Activated B cell treated with CpG ODN at 0.5 μM for 24 hours (primary cell): ENCODE measurements around the gene NAPG. TPM values are rescaled to one million over a fixed set of nuclear protein-coding genes. Genes with fewer than 3 reads are reported as not detected.

ENCODE experiments used
- ATAC-seq: fragments of 200-7000 bp; cut with Tn5 transposase; one replicate; pipeline ENCODE4 v1.10.0; 2021; ENCODE audit warnings: low read depth, mild to moderate bottlenecking, moderate library complexity
- CTCF ChIA-PET: fragments of 350-600 bp; sonication (Branson Sonifier 250); formaldehyde crosslinking; loops from one replicate; lab custom pipeline; 2021; ENCODE audit warnings: antibody characterized with exemption; lab: Charles Lee
- POLR2A ChIA-PET: fragments of 350-600 bp; sonication (Branson Sonifier 250); formaldehyde crosslinking; loops from one replicate; lab custom pipeline; 2021; ENCODE audit warnings: antibody characterized with exemption; lab: Charles Lee
- DNase-seq: peaks from one replicate; pipeline ENCODE4 v3.0.0; 2022
- H3K27ac Mint-ChIP-seq: one replicate; pipeline ENCODE4 v1.8.0; 2020; ENCODE audit warnings: mixed read lengths
- H3K27me3 Mint-ChIP-seq: one replicate; pipeline ENCODE4 v1.8.0; 2021; ENCODE audit warnings: mixed read lengths
- H3K36me3 Mint-ChIP-seq: one replicate; pipeline ENCODE4 v1.8.0; 2021; ENCODE audit warnings: low read depth, mixed read lengths
- H3K4me1 Mint-ChIP-seq: one replicate; pipeline ENCODE4 v1.8.0; 2021; ENCODE audit warnings: mixed read lengths
- H3K4me3 Mint-ChIP-seq: one replicate; pipeline ENCODE4 v1.8.0; 2020; ENCODE audit warnings: mild to moderate bottlenecking, mixed read lengths
- H3K9me3 Mint-ChIP-seq: one replicate; pipeline ENCODE4 v1.8.0; 2020; ENCODE audit warnings: mixed read lengths
- CTCF ChIP-seq: fragments of 200-600 bp; IDR thresholded peaks from one replicate; pipeline ENCODE4 v1.8.0; 2022; ENCODE audit warnings: antibody characterized with exemption, mild to moderate bottlenecking
- intact Hi-C: fragments of 100-400 bp; cut with micrococcal nuclease; formaldehyde crosslinking; loops from one replicate; pipeline ENCODE4 v1.15.1; 2024
- total RNA-seq: library from RNA; stranded (reverse); gene quantifications from 2 replicates; pipeline ENCODE4 v1.2.3, GENCODE V29; 2022

Gene NAPG
- total RNA-seq, 1 donor from 2014 or later, result 33.3 TPM

DNA sequence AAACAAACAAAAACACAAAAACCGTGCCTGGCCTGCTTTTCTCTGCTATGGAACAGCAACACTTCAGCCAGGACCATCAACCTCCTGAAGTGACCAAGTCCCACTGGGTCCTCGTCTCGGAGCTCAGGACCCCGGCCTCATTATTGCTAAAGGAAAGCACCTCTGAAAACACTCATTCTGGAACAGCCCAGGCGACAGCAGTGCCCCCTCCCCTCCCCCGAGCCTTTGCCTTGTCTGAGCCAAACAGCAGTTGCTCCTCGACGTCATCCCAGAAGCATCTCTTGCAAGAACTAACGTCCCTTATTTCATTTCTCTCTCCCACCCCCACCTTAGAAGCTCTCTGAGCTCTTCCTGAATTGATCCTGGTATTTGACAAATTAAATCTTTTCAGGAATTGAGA, 44.0 kb upstream of the NAPG start:
- ChIA-PET POLR2A (no interaction called here), CTCF (no interaction called here)
- ATAC-seq (no peak), DNase-seq (no peak)
- Mint-ChIP-seq H3K36me3 (no peaks in the 10 kb centered on the region), H3K4me1 (peaks cover 68% of the 10 kb centered on the region), H3K9me3 (no peaks in the 10 kb centered on the region), H3K4me3 (no peak overlapping the region), H3K27ac (peak overlapping the region; percentile 82), H3K27me3 (peaks cover 2% of the 10 kb centered on the region)
- no peak for TF ChIP-seq CTCF
- intact Hi-C loops, result loop anchor here (2.0 to 10.0 kb wide), 2 partner anchors 27 to 77 kb away; partner anchors contain the start of gene APCDD1

DNA sequence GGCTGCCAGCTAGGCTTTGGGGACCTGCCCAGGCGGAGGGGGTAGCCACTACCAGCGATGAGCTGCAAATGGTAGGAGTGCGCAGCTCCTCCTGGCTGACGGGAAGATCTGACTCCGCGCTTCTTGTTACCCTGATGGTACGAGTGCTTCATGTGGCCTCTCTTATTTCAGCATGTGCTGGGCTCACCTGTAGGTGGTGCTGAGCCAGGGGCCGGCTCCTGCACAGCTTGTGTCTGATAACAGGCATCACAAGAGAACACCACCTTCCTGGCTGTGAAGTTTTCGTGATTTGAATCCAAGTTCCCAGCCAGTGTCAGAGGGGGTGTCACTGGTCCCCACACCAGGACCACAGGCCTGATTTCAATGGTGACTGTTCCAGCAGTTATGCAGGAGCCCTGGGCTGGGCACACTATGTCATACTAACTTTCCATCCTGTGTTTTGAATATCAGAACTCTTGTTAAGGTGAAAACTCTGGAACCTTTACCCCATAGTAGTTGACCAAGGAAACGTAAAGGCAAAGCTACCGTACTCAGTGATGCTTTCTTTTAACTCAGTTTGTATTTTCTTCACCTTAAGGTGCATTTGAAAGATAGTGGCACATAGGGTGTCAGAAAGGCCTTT, 43.4 kb upstream of the NAPG start:
- peak overlapping the region; percentile 62 for H3K4me3 Mint-ChIP-seq
- intact Hi-C loops, result loop anchor here (2.0 to 10.0 kb wide), 2 partner anchors 28 to 78 kb away; partner anchors contain the start of gene APCDD1
- H3K27ac Mint-ChIP-seq, result peak overlapping the region; percentile 82
- no peak for TF ChIP-seq CTCF
- CTCF ChIA-PET, result interaction anchor here (1.0 to 1.6 kb wide), 3 partner anchors 10 to 450 kb away, joined by 5 to 8 read pairs (median 6); no protein-coding TSS in a partner anchor
- peak; percentile 23 for ATAC-seq
- H3K36me3 Mint-ChIP-seq, result no peaks in the 10 kb centered on the region
- POLR2A ChIA-PET, result interaction anchor here (0.9 to 1.2 kb wide), 3 partner anchors 43 to 569 kb away, joined by 3 to 4 read pairs (median 4); partner anchors contain the start of genes NAPG and VAPA
- peaks cover 68% of the 10 kb centered on the region for H3K4me1 Mint-ChIP-seq
- no peaks in the 10 kb centered on the region for H3K9me3 Mint-ChIP-seq
- no peak for DNase-seq
- H3K27me3 Mint-ChIP-seq, result no peaks in the 10 kb centered on the region

DNA sequence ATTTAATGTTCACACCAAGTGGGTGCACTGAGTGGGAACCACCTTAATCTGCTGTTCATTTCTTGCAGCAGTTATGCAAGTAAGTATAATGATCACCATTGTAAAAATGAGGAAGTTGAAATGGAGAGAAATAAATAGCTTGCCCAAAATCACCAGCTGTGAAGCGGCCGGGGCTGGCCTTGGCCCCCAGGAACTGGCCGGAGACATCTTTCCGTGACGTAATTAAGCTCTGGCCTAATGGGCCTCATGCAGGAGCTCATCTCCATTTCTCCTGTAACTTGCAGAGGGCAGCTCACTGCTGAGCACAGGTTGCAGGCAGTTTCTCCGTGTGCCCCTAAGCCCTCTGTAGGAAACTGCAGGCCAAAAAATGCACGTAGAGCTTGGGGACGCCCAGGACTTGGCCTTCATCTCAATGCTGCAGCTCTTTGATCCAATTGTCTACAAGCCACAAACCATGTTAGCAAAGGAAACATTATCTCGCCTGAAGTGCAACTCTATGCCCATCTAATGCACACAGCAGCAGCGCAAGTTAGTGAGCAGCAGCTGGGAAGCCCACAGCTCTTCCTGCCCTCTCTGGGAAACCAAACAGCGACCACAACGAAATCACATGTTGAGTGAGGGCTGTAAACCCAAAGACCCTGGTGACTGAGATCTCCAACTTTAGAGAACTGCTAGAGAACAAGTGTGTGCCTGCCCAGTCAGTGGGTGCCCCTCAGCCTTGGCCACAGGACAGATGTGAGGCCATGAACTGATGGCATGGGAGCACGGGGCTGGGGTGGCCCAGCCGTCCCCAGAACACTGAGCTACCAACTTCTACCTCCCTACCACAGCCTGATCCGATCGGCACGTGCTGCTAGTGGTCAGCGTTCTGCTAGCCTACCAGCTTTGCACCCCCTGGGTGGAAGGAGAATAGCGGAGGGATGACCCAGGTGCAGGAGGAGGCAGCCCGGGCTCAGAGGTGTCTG, 42.6 kb upstream of the NAPG start:
- CTCF ChIA-PET, result interaction anchor here (1.0 to 1.6 kb wide), 3 partner anchors 9 to 451 kb away, joined by 5 to 8 read pairs (median 6); no protein-coding TSS in a partner anchor
- DNase-seq (peak; percentile 37), ATAC-seq (peak; percentile 79)
- POLR2A ChIA-PET, result interaction anchor here (0.9 to 1.2 kb wide), 3 partner anchors 43 to 570 kb away, joined by 3 to 4 read pairs (median 4); partner anchors contain the start of genes NAPG and VAPA
- intact Hi-C loops, result loop anchor here (2.0 to 10.0 kb wide), 2 partner anchors 28 to 78 kb away; partner anchors contain the start of gene APCDD1
- no peaks in the 10 kb centered on the region for H3K9me3 Mint-ChIP-seq
- H3K4me3 Mint-ChIP-seq, result peak overlapping the region; percentile 62
- H3K36me3 Mint-ChIP-seq, result no peaks in the 10 kb centered on the region
- H3K27ac Mint-ChIP-seq, result peak overlapping the region; percentile 82
- no peaks in the 10 kb centered on the region for H3K27me3 Mint-ChIP-seq
- peaks cover 68% of the 10 kb centered on the region for H3K4me1 Mint-ChIP-seq
- TF ChIP-seq CTCF, result no peak

DNA sequence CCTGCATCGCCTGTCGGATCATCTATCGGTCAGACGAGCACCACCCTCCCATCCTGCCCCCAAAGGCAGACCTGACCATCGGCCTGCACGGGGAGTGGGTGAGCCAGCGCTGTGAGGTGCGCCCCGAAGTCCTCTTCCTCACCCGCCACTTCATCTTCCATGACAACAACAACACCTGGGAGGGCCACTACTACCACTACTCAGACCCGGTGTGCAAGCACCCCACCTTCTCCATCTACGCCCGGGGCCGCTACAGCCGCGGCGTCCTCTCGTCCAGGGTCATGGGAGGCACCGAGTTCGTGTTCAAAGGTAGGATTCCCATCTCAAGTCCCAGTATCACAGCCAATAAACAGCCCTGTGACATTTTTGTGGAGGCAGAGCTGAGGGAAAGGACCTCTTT, 40.4 kb upstream of the NAPG start:
- DNase-seq (no peak), ATAC-seq (no peak)
- Mint-ChIP-seq H3K9me3 (no peaks in the 10 kb centered on the region), H3K27me3 (no peaks in the 10 kb centered on the region), H3K4me3 (no peak overlapping the region), H3K4me1 (peaks cover 52% of the 10 kb centered on the region), H3K36me3 (no peaks in the 10 kb centered on the region), H3K27ac (no peak overlapping the region)
- intact Hi-C loops, result loop anchor here (10.0 kb wide), 1 partner anchor 81 kb away; no protein-coding TSS in a partner anchor
- CTCF ChIA-PET, result no interaction called here
- TF ChIP-seq CTCF, result no peak
- POLR2A ChIA-PET, result no interaction called here
